A549 treated with dexamethasone at 1 μM for 4 hours (cell line): ENCODE measurements around the gene RHOA. TPM values are rescaled to one million over a fixed set of nuclear protein-coding genes. Genes with fewer than 3 reads are reported as not detected.

Experiments used
- total RNA-seq: library from RNA; stranded (reverse); fragments of 200-300 nt; extraction: Qiagen RNA extraction; gene quantifications from 5 replicates; pipeline ENCODE4 v1.2.3, GENCODE V29; 2022

The RHOA gene
- 484 to 517 TPM (median 500 TPM) in 5 replicates for total RNA-seq

GRCh38 chr3:49411968-49412631, at the start of gene RHOA, which contains the start of gene TCTA:
RHOA (minus strand) TSS chr3:49411976; CDS start chr3:49375589, 36,387 bp downstream.
TCTA (plus strand) TSS chr3:49412423; CDS start chr3:49412427, 4 bp downstream.

GRCh38 chr3:49422379-49423248, 10.8 kb upstream of the RHOA start, which contains the start of gene AMT:
AMT (minus strand) TSS chr3:49422473; CDS start chr3:49422450, 23 bp downstream.

GRCh38 chr3:49358217-49358883, 53.4 kb downstream of the RHOA start, which contains the start of gene GPX1:
GPX1 (minus strand) TSS chr3:49358353; CDS start chr3:49358278, 75 bp downstream.

GRCh38 chr3:49339941-49340800, 71.6 kb downstream of the RHOA start, which contains the start of gene USP4:
USP4 (minus strand) TSS chr3:49340053; CDS start chr3:49340024, 29 bp downstream.

Other genes starting within 250 kb of the RHOA start
- 11.1 to 15.1 TPM (median 13.7 TPM) in 5 replicates for gene CCDC71, start 245.6 kb downstream of the RHOA start, total RNA-seq
- 4.2 to 6.0 TPM (median 5.0 TPM) in 5 replicates for gene KLHDC8B, start 240.4 kb downstream of the RHOA start, total RNA-seq
- 1.8 to 2.5 TPM (median 1.9 TPM) in 5 replicates for gene C3orf62, start 134.7 kb downstream of the RHOA start, total RNA-seq
- gene USP4, start 71.9 kb downstream of the RHOA start, total RNA-seq = 13.3 to 16.3 TPM (median 15.7 TPM) in 5 replicates
- 236 to 275 TPM (median 269 TPM) in 5 replicates for gene GPX1, start 53.6 kb downstream of the RHOA start, total RNA-seq
- 21.6 to 23.2 TPM (median 22.2 TPM) in 5 replicates for gene TCTA, start 447 bp upstream of the RHOA start, total RNA-seq
- gene AMT, start 10.5 kb upstream of the RHOA start, total RNA-seq = 0.14 to 0.37 TPM (median 0.22 TPM) in 5 replicates
- 5.1 to 7.6 TPM (median 6.5 TPM) in 5 replicates for gene NICN1, start 17.3 kb upstream of the RHOA start, total RNA-seq
- 47.5 to 69.1 TPM (median 68.3 TPM) in 5 replicates for gene DAG1, start 58.3 kb upstream of the RHOA start, total RNA-seq
- gene BSN, start 142.5 kb upstream of the RHOA start, total RNA-seq = 0.11 to 0.26 TPM (median 0.22 TPM) in 5 replicates